Neural cell (in vitro differentiated cells): ENCODE data around the gene EFCAB13.

Experiments
- CTCF ChIP-seq: fragments of 450-650 bp; IDR thresholded peaks from 2 replicates; pipeline ENCODE4 v1.5.1; 2014; ENCODE audit warnings: antibody characterized with exemption, mild to moderate bottlenecking, moderate library complexity; ENCODE audit not compliant: poor library complexity, severe bottlenecking
- EP300 ChIP-seq: fragments of 450-650 bp; conservative IDR thresholded peaks from 2 replicates; pipeline ENCODE4 v1.6.1; 2014; ENCODE audit warnings: antibody characterized with exemption, mild to moderate bottlenecking, moderate library complexity; ENCODE audit not compliant: poor library complexity, severe bottlenecking
- POLR2AphosphoS5 ChIP-seq: IDR thresholded peaks from 2 replicates; pipeline ENCODE4 v1.6.1; 2012
- REST ChIP-seq: IDR thresholded peaks from 2 replicates; pipeline ENCODE4 v1.6.1; 2012; ENCODE audit warnings: borderline replicate concordance

GRCh38 chr17:47320879-47321502 is 2.8 kb upstream of the EFCAB13 start:
- TF ChIP-seq CTCF (no peak), REST (no peak), EP300 (no peak), POLR2AphosphoS5 (no peak)
